Sigmoid colon (tissue), 4 donors: Measurements from ENCODE around the gene GPR89A.

Experiments
- EP300 ChIP-seq, 4 donors: sonication (generic); formaldehyde crosslinking; IDR thresholded peaks; one replicate each; pipeline ENCODE4 v1.6.1; 2017; ENCODE audit warnings: antibody characterized with exemption in 4 of 4
- POLR2A ChIP-seq, 2 donors: fragments of 450-650 bp; IDR thresholded peaks; one replicate each; pipeline ENCODE4 v1.6.1; 2016; ENCODE audit warnings: antibody characterized with exemption in 2 of 2, mild to moderate bottlenecking in 2 of 2, moderate library complexity in 2 of 2
- POLR2AphosphoS5 ChIP-seq, 4 donors: sonication (generic); formaldehyde crosslinking; IDR thresholded peaks; one replicate each; pipeline ENCODE4 v1.6.1; 2017; ENCODE audit warnings: antibody characterized with exemption in 4 of 4
- TF ChIP-seq, protein P1 (sequence below), 4 experiments: fragments of 450-650 bp in 3 of 4; fragments of 200-600 bp in 1 of 4; IDR thresholded peaks; one replicate each; pipeline ENCODE4 v1.5.1; 2016 to 2019; ENCODE audit warnings: antibody characterized with exemption in 4 of 4, mild to moderate bottlenecking in 3 of 4, moderate library complexity in 2 of 4

DNA sequence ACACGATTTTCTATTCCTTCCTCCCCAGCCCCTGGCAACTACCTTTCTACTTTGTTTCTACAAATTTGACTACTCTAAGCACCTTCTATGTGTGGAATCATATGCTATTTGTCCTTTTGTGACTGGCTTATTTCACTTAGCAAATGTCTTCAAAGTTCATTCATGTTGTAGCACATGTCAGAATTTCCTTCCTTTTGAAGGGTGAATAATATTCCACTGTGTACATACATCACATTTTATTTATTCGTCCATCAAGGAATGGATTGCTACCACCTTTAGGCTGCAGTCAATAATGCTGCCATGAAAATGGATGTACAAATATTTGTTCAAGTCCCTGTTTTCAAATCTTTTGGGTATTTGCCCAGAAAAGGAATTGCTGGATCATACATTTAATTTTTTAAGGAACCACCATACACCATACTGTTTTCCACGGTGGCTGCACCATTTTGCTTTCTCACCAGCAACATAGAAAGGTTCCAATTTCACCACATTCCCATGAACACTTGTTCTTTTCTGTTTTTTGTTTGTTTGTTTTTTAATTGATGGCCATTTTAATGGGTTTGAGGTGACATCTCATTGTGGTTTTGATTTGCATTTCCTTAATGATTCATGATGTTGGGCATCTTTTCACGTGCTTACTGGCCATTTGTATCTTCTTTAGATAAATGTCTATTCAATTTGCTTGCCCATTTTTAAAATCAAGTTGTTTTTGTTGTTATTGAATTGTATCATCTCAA is 102.7 kb downstream of the GPR89A start:
- no peak for TF ChIP-seq POLR2A (IDR thresholded peaks at IDR 0.05)
- no peak for TF ChIP-seq POLR2AphosphoS5 (IDR thresholded peaks at IDR 0.05)
- TF ChIP-seq, protein P1, sequence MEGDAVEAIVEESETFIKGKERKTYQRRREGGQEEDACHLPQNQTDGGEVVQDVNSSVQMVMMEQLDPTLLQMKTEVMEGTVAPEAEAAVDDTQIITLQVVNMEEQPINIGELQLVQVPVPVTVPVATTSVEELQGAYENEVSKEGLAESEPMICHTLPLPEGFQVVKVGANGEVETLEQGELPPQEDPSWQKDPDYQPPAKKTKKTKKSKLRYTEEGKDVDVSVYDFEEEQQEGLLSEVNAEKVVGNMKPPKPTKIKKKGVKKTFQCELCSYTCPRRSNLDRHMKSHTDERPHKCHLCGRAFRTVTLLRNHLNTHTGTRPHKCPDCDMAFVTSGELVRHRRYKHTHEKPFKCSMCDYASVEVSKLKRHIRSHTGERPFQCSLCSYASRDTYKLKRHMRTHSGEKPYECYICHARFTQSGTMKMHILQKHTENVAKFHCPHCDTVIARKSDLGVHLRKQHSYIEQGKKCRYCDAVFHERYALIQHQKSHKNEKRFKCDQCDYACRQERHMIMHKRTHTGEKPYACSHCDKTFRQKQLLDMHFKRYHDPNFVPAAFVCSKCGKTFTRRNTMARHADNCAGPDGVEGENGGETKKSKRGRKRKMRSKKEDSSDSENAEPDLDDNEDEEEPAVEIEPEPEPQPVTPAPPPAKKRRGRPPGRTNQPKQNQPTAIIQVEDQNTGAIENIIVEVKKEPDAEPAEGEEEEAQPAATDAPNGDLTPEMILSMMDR (IDR thresholded peaks at IDR 0.05), result no peak
- no peak for TF ChIP-seq EP300 (IDR thresholded peaks at IDR 0.05)
